SU-DHL-6 (cell line): ENCODE results near the gene FARS2.

Source experiments
- H2AFZ ChIP-seq: fragments of 200-600 bp; sonication (generic); 2 replicates; pipeline ENCODE4 v1.6.1; 2014; ENCODE audit warnings: low read depth, mild to moderate bottlenecking, moderate library complexity, mixed read lengths, antibody characterized with exemption, low read length; ENCODE audit not compliant: severe bottlenecking
- H3F3A ChIP-seq: fragments of 200-600 bp; shearing (Covaris generic); 2 replicates; pipeline ENCODE4 v1.6.0; 2016; ENCODE audit warnings: antibody characterized with exemption, mild to moderate bottlenecking; ENCODE audit not compliant: insufficient read depth
- H3K27ac ChIP-seq: fragments of 200-600 bp; sonication (generic); 2 replicates; pipeline ENCODE4 v1.5.1; 2016; ENCODE audit warnings: low read depth, mild to moderate bottlenecking, low read length, moderate library complexity, mixed read lengths
- H3K27me3 ChIP-seq: fragments of 200-600 bp; sonication (generic), shearing (Covaris generic); 2 replicates; pipeline ENCODE4 v1.6.0; 2014; ENCODE audit warnings: mild to moderate bottlenecking, low read length
- H3K36me3 ChIP-seq: fragments of 200-600 bp; sonication (generic); 2 replicates; pipeline ENCODE4 v1.6.1; 2014; ENCODE audit warnings: mild to moderate bottlenecking, low read length, mixed read lengths
- H3K4me2 ChIP-seq: fragments of 300-600, 200-600 bp; shearing (Covaris generic), sonication (generic); 2 replicates; pipeline ENCODE4 v1.6.0; 2014; ENCODE audit warnings: low read length, low read depth, mild to moderate bottlenecking; ENCODE audit not compliant: poor library complexity, severe bottlenecking
- H3K4me3 ChIP-seq: fragments of 200-600 bp; sonication (generic); 2 replicates; pipeline ENCODE4 v1.5.1; 2014; ENCODE audit warnings: antibody characterized with exemption, low read length, mild to moderate bottlenecking, mixed read lengths; ENCODE audit not compliant: insufficient read depth, poor library complexity, severe bottlenecking
- H3K79me2 ChIP-seq: fragments of 200-600 bp; sonication (generic); 2 replicates; pipeline ENCODE4 v1.6.1; 2014; ENCODE audit warnings: mild to moderate bottlenecking, low read length, moderate library complexity; ENCODE audit not compliant: insufficient read depth
- H3K9ac ChIP-seq: fragments of 200-600 bp; sonication (generic); 2 replicates; pipeline ENCODE4 v1.7.0; 2014; ENCODE audit warnings: mild to moderate bottlenecking, low read length
- H3K9me2 ChIP-seq: fragments of 200-600 bp; sonication (generic); replicated peaks from 2 replicates; pipeline ENCODE4 v1.6.1; 2014; ENCODE audit warnings: low read length; ENCODE audit not compliant: insufficient read depth
- H3K9me3 ChIP-seq: fragments of 200-600 bp; sonication (generic); 2 replicates; pipeline ENCODE4 v1.6.1; 2014; ENCODE audit warnings: low read length, mixed read lengths; ENCODE audit not compliant: insufficient read depth
- H4K20me1 ChIP-seq: fragments of 200-600 bp; sonication (generic); 2 replicates; pipeline ENCODE4 v1.6.1; 2014; ENCODE audit warnings: low read depth, mild to moderate bottlenecking, antibody characterized with exemption, low read length, moderate library complexity, mixed read lengths
- CTCF ChIP-seq: fragments of 200-600 bp; sonication (generic); IDR thresholded peaks from one replicate; pipeline ENCODE4 v1.5.1; 2017; ENCODE audit warnings: antibody characterized with exemption, mild to moderate bottlenecking, low read length, moderate library complexity; ENCODE audit not compliant: insufficient read depth, poor library complexity, severe bottlenecking
- EZH2phosphoT487 ChIP-seq: fragments of 200-600 bp; sonication (generic), shearing (Covaris generic); conservative IDR thresholded peaks from 2 replicates; pipeline ENCODE4 v1.6.1; 2018; ENCODE audit warnings: mild to moderate bottlenecking, antibody characterized with exemption, low read length, moderate library complexity, mixed read lengths

The FARS2 gene

DNA sequence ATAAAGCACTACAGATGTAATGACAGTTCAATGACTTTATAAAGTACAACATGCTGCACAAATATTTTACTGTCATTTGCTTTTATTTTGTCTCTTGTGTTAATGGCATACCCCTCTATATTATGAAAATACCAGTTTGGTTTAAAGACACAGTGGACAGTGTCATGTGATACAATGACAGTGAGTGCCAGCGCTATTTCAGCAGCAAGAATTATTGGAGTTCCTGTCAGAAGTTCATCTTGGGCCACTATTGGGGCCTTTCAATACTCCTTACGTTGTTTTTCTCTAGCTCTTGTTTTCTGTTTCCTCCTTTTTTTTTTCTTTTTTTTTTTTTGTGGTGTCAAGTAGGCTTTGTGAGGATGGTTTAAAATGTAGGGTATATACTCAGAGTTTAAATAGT is 232.5 kb downstream of the FARS2 start:
- H3K4me3 ChIP-seq = no peak overlapping the region

GRCh38 chr6:5497896-5498578 is 236.7 kb downstream of the FARS2 start:
- TF ChIP-seq EZH2phosphoT487 (no peak), CTCF (no peak)
- no peaks in the 10 kb centered on the region for H3K9me2 ChIP-seq
- no peaks in the 10 kb centered on the region for H3F3A ChIP-seq
- H3K9ac ChIP-seq = no peak overlapping the region
- no peaks in the 10 kb centered on the region for H3K36me3 ChIP-seq
- no peaks in the 10 kb centered on the region for H3K9me3 ChIP-seq
- no peaks in the 10 kb centered on the region for H4K20me1 ChIP-seq
- H3K27me3 ChIP-seq = no peaks in the 10 kb centered on the region
- no peak overlapping the region for H3K4me3 ChIP-seq
- no peak overlapping the region for H3K27ac ChIP-seq
- H3K4me2 ChIP-seq = no peak overlapping the region
- H2AFZ ChIP-seq = no peak overlapping the region
- H3K79me2 ChIP-seq = no peaks in the 10 kb centered on the region

More for the DNA sequence above, 232.5 kb downstream of the FARS2 start:
- no peak overlapping the region for H2AFZ ChIP-seq
- no peaks in the 10 kb centered on the region for H3K36me3 ChIP-seq
- no peaks in the 10 kb centered on the region for H3K9me3 ChIP-seq
- H4K20me1 ChIP-seq = no peaks in the 10 kb centered on the region
- H3K9ac ChIP-seq = no peak overlapping the region
- H3K27me3 ChIP-seq = no peaks in the 10 kb centered on the region
- TF ChIP-seq CTCF (no peak), EZH2phosphoT487 (no peak)
- H3K9me2 ChIP-seq = no peaks in the 10 kb centered on the region
- H3K79me2 ChIP-seq = no peaks in the 10 kb centered on the region
- no peak overlapping the region for H3K4me2 ChIP-seq
- no peaks in the 10 kb centered on the region for H3F3A ChIP-seq
- H3K27ac ChIP-seq = no peak overlapping the region

GRCh38 chr6:5498579-5498899 is 237.2 kb downstream of the FARS2 start:
- Histone ChIP-seq H3K4me3 (no peak overlapping the region), H3K4me2 (no peak overlapping the region), H3K27me3 (no peaks in the 10 kb centered on the region), H3K9ac (no peak overlapping the region), H3K27ac (no peak overlapping the region), H3K9me3 (no peaks in the 10 kb centered on the region), H3K79me2 (no peaks in the 10 kb centered on the region), H3K36me3 (no peaks in the 10 kb centered on the region), H2AFZ (no peak overlapping the region), H3K9me2 (no peaks in the 10 kb centered on the region), H3F3A (no peaks in the 10 kb centered on the region), H4K20me1 (no peaks in the 10 kb centered on the region)
- TF ChIP-seq CTCF (no peak), EZH2phosphoT487 (no peak)
